H1 (cell line): ENCODE results near the gene HIBCH. TPM values are rescaled to one million over a fixed set of nuclear protein-coding genes. Genes with fewer than 3 reads are reported as not detected.

Experiments
- GTF2F1 ChIP-seq: IDR thresholded peaks from 2 replicates; pipeline ENCODE4 v1.6.1; 2012; ENCODE audit warnings: low read depth, low read length, improper control_type of control experiment, borderline replicate concordance
- KDM4A ChIP-seq: IDR thresholded peaks from one replicate; pipeline ENCODE4 v1.7.1; 2012; ENCODE audit warnings: low read depth, mild to moderate bottlenecking, moderate library complexity, low read length, inconsistent platforms; ENCODE audit not compliant: severe bottlenecking
- NANOG ChIP-seq: IDR thresholded peaks from 2 replicates; pipeline ENCODE4 v1.6.1; 2011; ENCODE audit warnings: low read length, low read depth, mild to moderate bottlenecking, inconsistent platforms; ENCODE audit not compliant: insufficient read depth, poor library complexity, severe bottlenecking
- POU5F1 ChIP-seq: IDR thresholded peaks from 2 replicates; pipeline ENCODE4 v1.6.1; 2011; ENCODE audit warnings: low read depth, mild to moderate bottlenecking, low read length, moderate library complexity
- RFX5 ChIP-seq: IDR thresholded peaks from 2 replicates; pipeline ENCODE4 v1.6.1; 2011; ENCODE audit warnings: low read depth, low read length, improper control_type of control experiment, borderline replicate concordance
- polyA plus RNA-seq, 7 experiments: library from polyadenylated mRNA; depleted of rRNA in 3 of 7; stranded (reverse) in 5 of 7; unstranded in 2 of 7; fragments of >200 nt in 5 of 7; fragments of 200-250 nt in 2 of 7; gene quantifications; 1 replicate in 5 of 7; 2 replicates in 1 of 7; 4 replicates in 1 of 7; pipeline versions ENCODE4 v1.2.1 to v1.2.3, GENCODE V29; 2011 to 2013; ENCODE audit warnings: missing spikeins in 2 of 7, mixed read lengths in 2 of 7
- total RNA-seq: library from RNA; stranded (reverse); fragmentation: NEBNext Ultra II Directional; extraction: Animal tissue kit (Norgen Biotek cat#: 25700); gene quantifications from 2 replicates; pipeline ENCODE4 v1.2.1, GENCODE V29; 2021
- TF ChIP-seq, protein P1 (sequence below): IDR thresholded peaks from 2 replicates; pipeline ENCODE4 v1.6.1; 2011; ENCODE audit warnings: low read depth, mild to moderate bottlenecking, low read length; ENCODE audit not compliant: insufficient read depth

HIBCH gene
- total and polyA plus RNA-seq, 2 of the 8 experiments (the other 6 are each of a cell fraction or from before 2014, with no cell fraction given): 7.5 to 31.8 TPM

DNA sequence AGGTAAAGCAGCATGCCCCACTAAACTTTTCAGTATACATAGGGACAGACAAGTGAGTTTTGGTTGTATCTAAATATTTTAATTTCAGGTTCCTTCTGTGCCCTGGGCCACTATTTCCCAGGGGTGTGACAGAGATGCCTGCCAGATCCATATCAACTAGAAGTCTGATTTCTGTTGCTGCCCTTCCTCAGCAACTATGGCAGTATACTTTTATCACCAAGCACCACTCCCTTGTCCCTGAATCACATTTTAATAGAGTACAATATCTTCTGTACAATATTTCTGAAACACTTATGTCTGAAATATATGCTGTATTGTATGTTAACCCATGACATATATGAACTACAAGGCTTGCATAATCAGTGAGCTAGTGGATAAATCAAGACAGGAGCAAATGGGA, 117.6 kb downstream of the HIBCH start (continued):
- TF ChIP-seq RFX5 (no peak), KDM4A (no peak), GTF2F1 (no peak), POU5F1 (no peak), NANOG (no peak)
- TF ChIP-seq, protein P1, sequence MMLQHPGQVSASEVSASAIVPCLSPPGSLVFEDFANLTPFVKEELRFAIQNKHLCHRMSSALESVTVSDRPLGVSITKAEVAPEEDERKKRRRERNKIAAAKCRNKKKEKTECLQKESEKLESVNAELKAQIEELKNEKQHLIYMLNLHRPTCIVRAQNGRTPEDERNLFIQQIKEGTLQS: no peak
